SH-SY5Y (cell line): ENCODE measurements around the gene OR13G1.

Experiments used
- GATA2 ChIP-seq: IDR thresholded peaks from 2 replicates; pipeline ENCODE4 v1.6.1; 2011; ENCODE audit warnings: mild to moderate bottlenecking, low read depth, low read length
- GATA3 ChIP-seq: IDR thresholded peaks from 2 replicates; pipeline ENCODE4 v1.6.1; 2011; ENCODE audit warnings: low read depth, mild to moderate bottlenecking, low read length, moderate library complexity

The OR13G1 gene

GRCh38 chr1:247679639-247680038 lies at the start of gene OR13G1:
TSS of gene OR13G1 (minus strand) at chr1:247679739. CDS start at chr1:247673041, 6,698 bp downstream.
- TF ChIP-seq GATA2 (no peak), GATA3 (no peak)

GRCh38 chr1:247721222-247721621 lies 41.7 kb upstream of the OR13G1 start:
- TF ChIP-seq GATA3 (no peak), GATA2 (no peak)

DNA sequence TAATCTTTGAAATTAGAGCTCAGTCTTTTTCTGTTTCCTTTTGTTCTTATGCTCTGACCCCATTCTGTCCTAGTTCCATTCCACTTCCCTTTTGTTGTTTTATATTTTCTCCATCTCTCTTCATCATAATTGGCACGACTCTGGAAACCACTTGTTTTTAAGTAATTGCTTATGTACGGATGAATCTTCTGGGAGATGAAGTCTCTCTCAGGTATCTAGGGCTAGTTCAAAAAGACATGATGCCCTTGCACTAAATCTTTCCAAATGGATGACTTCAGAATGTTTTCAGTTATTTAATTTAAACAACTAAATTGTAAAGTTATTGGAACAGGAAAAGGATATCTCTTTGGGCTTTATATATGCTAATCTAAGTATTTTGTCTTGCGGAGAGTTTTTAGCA lies 37.0 kb upstream of the OR13G1 start, which contains the start of gene OR6F1:
Gene OR6F1, minus strand, starts transcription at position 101 of the 400 bp plus-strand sequence. CDS start 3,891 bp downstream, outside the sequence.
- TF ChIP-seq GATA3 (no peak), GATA2 (no peak)

DNA sequence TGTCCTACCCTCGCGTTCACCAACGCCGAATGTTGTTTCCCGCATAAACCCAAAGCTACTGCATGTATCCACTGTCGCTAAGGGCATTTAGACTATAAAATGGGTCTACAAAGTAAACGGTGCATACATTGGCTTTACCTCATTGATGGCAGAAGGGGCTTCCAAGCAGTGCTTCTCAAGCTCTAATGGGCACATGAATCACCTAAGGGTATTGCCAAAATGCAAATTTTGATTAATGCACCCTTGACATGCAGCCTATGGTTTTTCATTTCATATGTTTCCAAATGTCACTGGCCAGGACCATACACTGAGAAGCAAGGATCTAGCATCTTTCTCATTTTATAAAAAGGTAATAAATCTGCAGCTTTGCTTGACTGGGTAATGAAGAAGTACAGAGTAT lies 34.2 kb upstream of the OR13G1 start:
- TF ChIP-seq GATA2 = no peak
- no peak for TF ChIP-seq GATA3

GRCh38 chr1:247701338-247701737 lies 21.8 kb upstream of the OR13G1 start:
- TF ChIP-seq GATA2 (no peak), GATA3 (no peak)

GRCh38 chr1:247681288-247681897 lies 1.9 kb upstream of the OR13G1 start:
- TF ChIP-seq GATA2 = no peak
- TF ChIP-seq GATA3 = no peak

GRCh38 chr1:247680171-247680570 lies 632 bp upstream of the OR13G1 start:
- TF ChIP-seq GATA3 (no peak), GATA2 (no peak)

GRCh38 chr1:247669225-247669624 lies 10.3 kb downstream of the OR13G1 start:
- TF ChIP-seq GATA3 (no peak), GATA2 (no peak)

DNA sequence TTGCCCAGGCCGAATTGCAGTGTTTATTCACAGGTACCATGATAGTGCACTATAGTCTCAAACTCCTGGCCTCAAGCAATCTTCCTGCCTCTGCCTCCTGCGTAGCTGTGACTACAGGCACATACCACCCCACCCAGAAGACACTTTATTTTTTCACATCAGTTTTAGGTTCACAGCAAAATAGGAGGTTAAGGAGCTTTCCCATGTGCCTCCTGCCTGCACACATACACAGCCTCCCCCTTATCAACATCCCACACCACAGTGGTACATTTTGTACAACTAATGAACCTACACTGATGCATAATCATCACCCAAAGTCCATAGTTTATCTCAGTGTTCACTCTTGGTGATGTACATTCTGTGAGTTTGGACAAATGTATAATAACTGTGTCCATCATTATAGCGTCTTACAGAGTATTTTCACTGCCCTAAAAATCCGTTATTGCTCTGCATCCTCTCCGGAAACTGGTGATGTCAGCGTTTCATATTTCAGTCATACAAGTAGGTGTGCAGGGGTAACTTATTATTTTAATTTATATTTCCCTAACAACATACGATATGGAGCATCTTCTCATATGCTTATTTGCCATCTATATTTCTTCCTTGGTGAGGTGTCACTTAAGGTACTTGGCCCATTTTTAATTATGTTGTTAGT lies 23.2 kb downstream of the OR13G1 start:
- TF ChIP-seq GATA2 = no peak
- TF ChIP-seq GATA3 = no peak

- TF ChIP-seq GATA2 (no peak), GATA3 (no peak)
Observed at GRCh38 chr1:247653040-247653439, 26.5 kb downstream of the OR13G1 start.

DNA sequence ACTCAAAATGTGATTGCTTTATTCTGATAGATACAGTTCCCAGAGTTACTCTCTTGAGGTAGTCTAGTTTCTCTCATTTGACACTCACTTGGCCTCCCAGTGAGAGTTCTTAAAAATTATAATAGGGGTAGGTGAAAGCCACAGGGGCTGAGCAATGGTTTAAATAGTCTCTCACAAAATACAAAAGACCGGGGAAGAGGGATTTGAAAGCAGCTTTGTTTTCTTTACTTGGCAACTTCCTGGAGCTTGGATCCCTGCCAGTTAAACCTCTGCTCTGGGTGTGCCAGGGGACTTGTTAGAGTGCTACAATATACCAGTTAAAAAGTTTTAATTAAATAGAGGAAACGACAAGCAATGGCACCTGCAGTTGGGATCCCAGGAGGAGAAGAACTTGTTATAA lies 31.7 kb downstream of the OR13G1 start:
- TF ChIP-seq GATA2 (no peak), GATA3 (no peak)

DNA sequence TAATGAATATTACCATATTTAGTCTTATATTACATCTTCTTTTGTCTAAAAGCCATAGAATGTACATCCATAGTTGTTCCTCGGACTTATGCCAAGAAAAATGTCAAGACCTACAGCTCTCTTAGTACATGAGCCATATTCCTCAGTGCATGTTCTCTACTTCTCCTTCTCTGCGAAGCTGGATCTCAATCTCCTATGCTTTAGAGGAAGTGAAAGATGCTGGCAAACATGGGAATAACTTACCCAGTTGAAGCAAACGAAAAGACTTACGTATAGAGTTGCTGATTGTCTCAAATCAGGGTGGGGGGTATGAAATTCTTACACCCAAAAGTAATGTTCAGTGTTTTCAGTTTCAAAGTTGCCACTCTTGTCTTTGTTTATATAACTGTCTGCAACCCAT lies 32.7 kb downstream of the OR13G1 start:
- TF ChIP-seq GATA2 (no peak), GATA3 (no peak)

- TF ChIP-seq GATA3 = no peak
- no peak for TF ChIP-seq GATA2
Observed at GRCh38 chr1:247642742-247643141, 36.8 kb downstream of the OR13G1 start.

DNA sequence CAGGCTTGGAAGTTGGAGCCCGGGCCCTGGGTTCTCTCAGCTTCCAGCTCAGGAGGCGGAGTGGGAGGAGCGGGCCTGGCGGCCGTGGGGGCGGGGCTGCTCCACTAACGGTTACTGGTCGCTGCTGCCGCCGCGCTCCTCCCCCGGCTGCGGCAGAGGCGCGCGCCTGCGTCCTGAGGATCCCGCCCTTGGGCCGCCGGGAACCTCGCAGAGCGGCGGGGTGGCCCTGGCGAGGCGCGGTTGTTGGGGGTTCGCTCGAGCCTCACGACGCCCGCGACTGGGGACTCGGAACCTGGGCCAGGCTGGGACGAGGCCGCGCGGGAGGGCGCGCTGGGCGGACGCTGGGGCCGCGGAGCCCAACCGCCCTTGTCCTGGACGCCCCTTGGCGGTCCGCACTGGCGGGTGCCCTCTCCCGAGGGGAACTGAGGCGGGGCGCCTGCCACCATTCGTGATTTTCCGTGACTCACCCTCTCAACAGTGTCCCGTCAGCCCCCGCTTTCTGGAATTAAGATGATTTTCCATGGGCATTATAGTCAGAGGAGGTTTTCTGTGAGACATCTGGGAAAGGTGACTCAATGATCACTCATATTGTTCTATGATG lies 40.1 kb downstream of the OR13G1 start:
- TF ChIP-seq GATA2 (no peak), GATA3 (no peak)

DNA sequence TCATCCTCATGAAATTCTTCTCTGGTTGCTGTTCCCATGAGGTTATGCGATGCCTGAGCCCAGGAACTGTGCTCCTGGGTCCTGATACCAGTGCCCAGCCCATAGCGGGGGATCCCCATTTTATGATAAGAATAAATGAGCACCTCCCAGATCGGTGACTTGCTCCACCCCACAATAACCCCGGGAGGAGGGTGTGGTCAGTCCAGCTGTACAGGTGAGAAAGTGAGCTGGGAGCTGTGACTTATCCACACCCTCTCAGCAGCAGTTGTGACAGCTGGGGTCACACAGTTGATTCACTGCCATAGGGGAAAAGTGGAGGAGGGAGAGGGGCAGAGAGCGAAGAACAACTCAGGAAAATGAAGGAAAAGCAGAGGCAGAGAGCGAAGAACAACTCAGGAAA lies 40.8 kb downstream of the OR13G1 start:
- TF ChIP-seq GATA3 (no peak), GATA2 (no peak)
